Measurements from ENCODE around the gene MEFV.

Gene MEFV

DNA sequence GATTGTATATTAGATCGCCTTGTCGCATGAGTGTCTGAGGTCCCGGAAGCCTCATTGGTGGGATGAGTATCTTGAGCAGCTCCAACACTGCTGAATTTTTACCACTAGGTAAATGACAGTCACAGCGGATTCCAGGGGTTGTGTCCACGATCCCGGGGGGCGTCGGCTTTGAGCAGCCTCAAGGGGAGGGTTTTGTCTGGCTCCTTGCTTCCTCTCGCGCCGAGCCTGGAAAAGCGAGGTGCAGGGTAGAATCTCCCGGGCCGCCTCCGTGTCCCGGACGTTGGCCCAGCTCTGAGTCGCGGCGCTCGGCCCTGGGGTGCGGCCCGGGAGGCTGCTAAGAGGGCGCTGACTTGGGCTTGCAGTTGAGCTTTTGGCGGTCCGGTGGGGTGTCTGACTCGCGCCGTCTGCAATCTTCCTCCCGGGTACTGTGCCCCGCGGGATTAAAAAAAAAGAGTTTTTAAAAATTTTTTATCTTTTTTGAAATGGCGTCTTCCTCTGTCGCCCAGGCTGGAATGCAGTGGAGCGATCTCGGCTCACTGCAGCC is 63.9 kb downstream of the MEFV start:
- DNase-seq (ENCODE audit: low read depth): no peak
- TF ChIP-seq, protein P1, sequence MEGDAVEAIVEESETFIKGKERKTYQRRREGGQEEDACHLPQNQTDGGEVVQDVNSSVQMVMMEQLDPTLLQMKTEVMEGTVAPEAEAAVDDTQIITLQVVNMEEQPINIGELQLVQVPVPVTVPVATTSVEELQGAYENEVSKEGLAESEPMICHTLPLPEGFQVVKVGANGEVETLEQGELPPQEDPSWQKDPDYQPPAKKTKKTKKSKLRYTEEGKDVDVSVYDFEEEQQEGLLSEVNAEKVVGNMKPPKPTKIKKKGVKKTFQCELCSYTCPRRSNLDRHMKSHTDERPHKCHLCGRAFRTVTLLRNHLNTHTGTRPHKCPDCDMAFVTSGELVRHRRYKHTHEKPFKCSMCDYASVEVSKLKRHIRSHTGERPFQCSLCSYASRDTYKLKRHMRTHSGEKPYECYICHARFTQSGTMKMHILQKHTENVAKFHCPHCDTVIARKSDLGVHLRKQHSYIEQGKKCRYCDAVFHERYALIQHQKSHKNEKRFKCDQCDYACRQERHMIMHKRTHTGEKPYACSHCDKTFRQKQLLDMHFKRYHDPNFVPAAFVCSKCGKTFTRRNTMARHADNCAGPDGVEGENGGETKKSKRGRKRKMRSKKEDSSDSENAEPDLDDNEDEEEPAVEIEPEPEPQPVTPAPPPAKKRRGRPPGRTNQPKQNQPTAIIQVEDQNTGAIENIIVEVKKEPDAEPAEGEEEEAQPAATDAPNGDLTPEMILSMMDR (IDR thresholded peaks at IDR 0.05; ENCODE audit: low read depth, low read length, missing control alignments): no peak
- H3K4me3 ChIP-seq (ENCODE audit: low read depth, low read length): no peak overlapping the region
